Femur (tissue), 1 donor: ENCODE results near the gene ETV7.

Experiments
- DNase-seq: peaks from one replicate; pipeline ENCODE4 v3.0.0-alpha.2; 2017

Gene ETV7

DNA sequence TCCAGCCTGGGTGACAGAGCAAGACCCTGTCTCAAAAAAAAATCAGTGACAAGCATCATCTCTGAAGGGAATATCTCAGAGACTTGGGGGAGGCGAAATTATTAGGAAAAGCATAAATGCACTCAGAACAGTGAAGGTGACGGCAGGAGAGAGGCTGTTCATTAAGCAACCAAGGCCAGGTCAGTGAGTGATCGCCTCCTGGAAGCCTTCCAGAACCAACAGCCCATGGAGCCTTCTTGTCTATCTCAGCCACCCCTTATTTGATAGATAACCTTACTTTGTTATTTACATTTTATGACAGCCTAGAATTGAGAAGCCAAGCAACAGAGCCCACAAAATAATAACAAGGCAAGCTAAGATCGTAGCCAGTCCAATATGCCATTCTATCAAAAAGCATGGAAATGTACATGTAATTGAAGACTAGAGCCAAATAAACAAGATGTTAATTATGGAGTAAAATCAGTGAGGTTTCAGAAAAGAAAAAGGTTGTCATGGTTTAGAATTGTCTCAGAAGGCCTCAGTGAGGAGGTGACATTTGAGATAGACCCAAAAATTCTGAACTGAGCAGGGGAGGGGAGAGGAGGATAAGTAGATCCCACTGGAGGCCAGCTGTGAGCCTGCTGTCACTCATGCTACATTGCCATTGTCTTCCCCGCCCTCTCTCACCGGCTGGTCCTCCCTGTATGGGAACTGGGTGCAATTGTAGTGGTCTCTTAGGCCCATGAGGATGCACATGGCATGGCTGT is 68.6 kb downstream of the ETV7 start:
- no peak for DNase-seq

DNA sequence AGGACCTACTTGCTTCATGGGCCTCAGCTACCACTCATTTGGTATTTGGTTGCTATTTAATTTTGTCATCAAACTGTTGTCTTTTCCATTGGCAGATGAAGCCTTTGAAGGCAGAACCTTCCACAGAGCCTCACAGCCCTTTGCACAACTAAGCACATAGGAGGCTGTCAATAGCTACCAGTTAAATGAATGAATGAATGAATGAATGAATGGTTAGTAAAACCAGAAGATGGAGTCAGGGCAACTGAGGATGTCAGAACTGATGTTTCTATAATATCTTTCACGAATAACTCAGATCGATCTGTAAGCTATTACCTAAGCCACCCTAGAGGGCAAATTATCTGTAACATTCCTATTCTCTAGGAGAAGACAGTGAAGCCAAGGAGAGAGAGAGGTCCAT is 69.8 kb downstream of the ETV7 start:
- no peak for DNase-seq
